BLaER1 (cell line): Measurements from ENCODE around the gene LAMA2.

ENCODE experiments used
- H3K27ac ChIP-seq: shearing (Covaris generic); formaldehyde crosslinking; 2 replicates; pipeline ENCODE4 v1.8.1; 2022
- H3K27me3 ChIP-seq: shearing (Covaris generic); formaldehyde crosslinking; 2 replicates; pipeline ENCODE4 v1.8.1; 2022
- H3K36me3 ChIP-seq: shearing (Covaris generic); formaldehyde crosslinking; 2 replicates; pipeline ENCODE4 v1.8.1; 2022
- H3K4me1 ChIP-seq: shearing (Covaris generic); formaldehyde crosslinking; 2 replicates; pipeline ENCODE4 v1.8.1; 2022
- H3K4me2 ChIP-seq: shearing (Covaris generic); formaldehyde crosslinking; 2 replicates; pipeline ENCODE4 v1.8.1; 2022
- H3K4me3 ChIP-seq: shearing (Covaris generic); formaldehyde crosslinking; 2 replicates; pipeline ENCODE4 v1.8.1; 2022
- H3K9ac ChIP-seq: shearing (Covaris generic); formaldehyde crosslinking; 2 replicates; pipeline ENCODE4 v1.8.1; 2022
- H3K9me3 ChIP-seq: shearing (Covaris generic); formaldehyde crosslinking; 2 replicates; pipeline ENCODE4 v1.8.1; 2022
- H4K20me1 ChIP-seq: shearing (Covaris generic); formaldehyde crosslinking; 2 replicates; pipeline ENCODE4 v1.8.1; 2022
- Cebpa-rat ChIP-seq: shearing (Covaris generic); IDR thresholded peaks from 2 replicates; pipeline ENCODE4 v1.8.1; 2022

The LAMA2 gene

DNA sequence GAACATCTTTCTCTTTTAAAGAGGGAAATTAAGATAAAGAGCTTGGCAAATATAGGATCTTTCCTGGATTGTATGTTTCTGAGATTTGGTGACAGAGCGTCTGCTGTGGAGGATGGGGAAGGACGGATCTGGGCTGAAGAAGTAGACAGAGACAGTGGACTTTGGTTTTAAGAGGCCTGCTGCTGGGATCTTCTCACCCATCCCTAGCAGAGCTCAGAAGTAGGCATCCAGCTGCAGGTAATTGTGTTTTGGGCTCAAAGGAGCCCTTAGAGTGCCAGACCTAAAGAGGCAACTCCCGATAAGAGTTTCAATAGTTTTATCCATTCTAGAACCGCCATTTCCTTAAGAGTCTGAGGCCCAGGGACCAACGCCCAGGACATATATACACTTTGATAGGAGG lies 20.8 kb downstream of the LAMA2 start:
- no peaks in the 10 kb centered on the region for H3K27me3 ChIP-seq
- no peaks in the 10 kb centered on the region for H4K20me1 ChIP-seq
- H3K9ac ChIP-seq: no peak overlapping the region
- no peaks in the 10 kb centered on the region for H3K9me3 ChIP-seq
- no peak overlapping the region for H3K4me3 ChIP-seq
- H3K4me1 ChIP-seq: no peaks in the 10 kb centered on the region
- TF ChIP-seq Cebpa-rat: no peak
- no peak overlapping the region for H3K4me2 ChIP-seq
- no peak overlapping the region for H3K27ac ChIP-seq
- H3K36me3 ChIP-seq: no peaks in the 10 kb centered on the region

DNA sequence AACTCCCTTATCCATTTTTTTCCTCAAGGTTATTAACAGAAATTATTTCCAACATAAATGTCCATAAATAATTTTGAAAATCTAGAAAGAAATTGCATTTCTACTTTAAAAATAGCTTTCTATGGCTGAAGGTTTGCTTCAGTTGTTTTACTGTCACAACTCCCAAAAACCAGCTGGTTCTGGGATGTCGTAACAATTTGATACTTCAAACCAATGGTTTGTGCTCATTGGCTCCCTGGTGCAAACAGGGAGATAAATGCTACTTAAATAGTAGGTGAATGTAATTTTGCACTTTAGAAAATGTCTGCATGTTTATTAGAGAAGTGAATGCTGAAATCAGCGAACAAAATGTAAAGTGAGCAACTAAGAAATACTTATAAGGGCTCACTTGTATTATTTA lies 31.1 kb downstream of the LAMA2 start:
- no peaks in the 10 kb centered on the region for H3K9me3 ChIP-seq
- no peaks in the 10 kb centered on the region for H4K20me1 ChIP-seq
- no peak overlapping the region for H3K9ac ChIP-seq
- H3K36me3 ChIP-seq: no peaks in the 10 kb centered on the region
- no peaks in the 10 kb centered on the region for H3K4me1 ChIP-seq
- no peak for TF ChIP-seq Cebpa-rat
- H3K4me2 ChIP-seq: no peak overlapping the region
- no peak overlapping the region for H3K27ac ChIP-seq
- H3K27me3 ChIP-seq: no peaks in the 10 kb centered on the region
- no peak overlapping the region for H3K4me3 ChIP-seq

DNA sequence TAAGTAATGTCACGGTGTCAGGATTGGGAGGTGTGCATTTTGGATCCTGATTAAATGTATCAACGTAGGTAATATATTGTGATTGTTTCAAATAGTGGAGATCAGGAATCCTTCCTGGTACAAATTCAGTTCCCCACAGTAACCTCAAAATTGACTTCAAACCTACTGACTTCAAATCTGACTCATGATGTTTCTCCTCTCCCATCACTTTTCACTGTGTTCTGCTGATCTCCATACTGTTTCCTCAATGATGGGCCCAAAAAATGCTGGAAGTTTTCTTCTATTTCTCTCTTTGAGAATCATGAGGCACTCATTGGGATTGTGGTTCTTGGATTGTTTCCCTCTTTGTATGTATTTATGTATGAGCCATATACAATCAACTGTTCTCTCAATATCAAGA lies 35.9 kb downstream of the LAMA2 start:
- TF ChIP-seq Cebpa-rat: no peak
- no peaks in the 10 kb centered on the region for H3K4me1 ChIP-seq
- H4K20me1 ChIP-seq: no peaks in the 10 kb centered on the region
- H3K36me3 ChIP-seq: no peaks in the 10 kb centered on the region
- H3K27me3 ChIP-seq: no peaks in the 10 kb centered on the region
- H3K4me2 ChIP-seq: no peak overlapping the region
- H3K4me3 ChIP-seq: no peak overlapping the region
- H3K27ac ChIP-seq: no peak overlapping the region
- no peaks in the 10 kb centered on the region for H3K9me3 ChIP-seq
- H3K9ac ChIP-seq: no peak overlapping the region

DNA sequence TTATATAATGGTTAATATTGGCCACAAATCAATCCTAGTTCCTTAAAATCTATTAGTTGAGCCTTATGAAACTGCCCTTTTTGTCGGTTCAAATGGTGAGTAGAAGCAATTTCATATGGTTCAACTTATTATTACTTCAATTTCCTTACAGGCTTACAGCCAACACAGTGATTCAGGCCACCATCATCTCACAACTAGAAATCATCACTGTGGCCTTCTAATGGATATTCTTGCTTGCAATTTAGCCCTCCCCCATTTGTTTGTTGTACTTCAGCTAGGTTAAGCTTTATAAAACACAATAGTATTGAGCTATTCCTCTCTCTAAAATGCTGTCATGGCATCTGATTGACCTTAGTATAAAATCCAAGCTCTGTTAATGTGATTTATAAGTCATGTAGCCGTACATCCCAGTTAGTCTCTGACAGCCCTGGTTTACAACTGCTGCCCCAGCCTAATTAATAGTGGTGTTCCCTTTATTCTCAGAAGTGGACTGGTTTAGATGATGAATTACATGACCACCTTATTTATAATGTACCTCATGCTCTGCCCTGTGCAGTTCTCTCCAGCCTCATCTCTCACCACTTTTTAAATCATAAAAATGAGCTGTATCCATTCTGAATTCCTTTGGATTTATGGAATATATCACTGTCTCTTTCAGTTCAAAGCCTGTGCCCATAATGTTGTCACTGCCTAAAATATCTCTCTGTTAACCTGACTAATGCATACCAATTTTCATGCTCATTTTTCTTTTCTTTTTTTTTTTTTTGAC lies 36.7 kb downstream of the LAMA2 start:
- H4K20me1 ChIP-seq: no peaks in the 10 kb centered on the region
- no peak overlapping the region for H3K27ac ChIP-seq
- H3K4me2 ChIP-seq: no peak overlapping the region
- H3K9ac ChIP-seq: no peak overlapping the region
- H3K9me3 ChIP-seq: no peaks in the 10 kb centered on the region
- no peaks in the 10 kb centered on the region for H3K27me3 ChIP-seq
- no peaks in the 10 kb centered on the region for H3K36me3 ChIP-seq
- TF ChIP-seq Cebpa-rat: no peak
- no peaks in the 10 kb centered on the region for H3K4me1 ChIP-seq
- H3K4me3 ChIP-seq: no peak overlapping the region

DNA sequence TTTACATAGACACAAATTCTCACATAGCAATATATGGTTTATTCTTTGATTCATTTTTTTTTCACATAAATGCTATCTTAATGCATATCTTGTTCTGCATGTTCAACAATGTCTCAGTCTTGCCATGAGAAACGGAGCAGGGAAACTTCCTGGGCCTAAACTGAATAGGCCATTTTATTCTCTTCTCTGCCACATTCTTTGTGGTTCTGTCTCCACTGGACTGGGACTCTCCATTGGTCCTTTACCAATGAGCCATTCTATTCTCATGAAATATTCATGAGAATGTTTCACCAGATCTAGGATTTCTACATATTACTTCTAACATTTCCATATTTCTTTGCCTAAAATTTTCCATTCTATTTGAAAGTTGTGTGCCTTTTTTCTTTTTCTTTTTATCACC lies 42.8 kb downstream of the LAMA2 start:
- H3K9me3 ChIP-seq: no peaks in the 10 kb centered on the region
- H3K27me3 ChIP-seq: no peaks in the 10 kb centered on the region
- H4K20me1 ChIP-seq: no peaks in the 10 kb centered on the region
- H3K36me3 ChIP-seq: no peaks in the 10 kb centered on the region
- no peak overlapping the region for H3K4me2 ChIP-seq
- no peaks in the 10 kb centered on the region for H3K4me1 ChIP-seq
- H3K4me3 ChIP-seq: no peak overlapping the region
- TF ChIP-seq Cebpa-rat: no peak
- H3K27ac ChIP-seq: no peak overlapping the region
- no peak overlapping the region for H3K9ac ChIP-seq

DNA sequence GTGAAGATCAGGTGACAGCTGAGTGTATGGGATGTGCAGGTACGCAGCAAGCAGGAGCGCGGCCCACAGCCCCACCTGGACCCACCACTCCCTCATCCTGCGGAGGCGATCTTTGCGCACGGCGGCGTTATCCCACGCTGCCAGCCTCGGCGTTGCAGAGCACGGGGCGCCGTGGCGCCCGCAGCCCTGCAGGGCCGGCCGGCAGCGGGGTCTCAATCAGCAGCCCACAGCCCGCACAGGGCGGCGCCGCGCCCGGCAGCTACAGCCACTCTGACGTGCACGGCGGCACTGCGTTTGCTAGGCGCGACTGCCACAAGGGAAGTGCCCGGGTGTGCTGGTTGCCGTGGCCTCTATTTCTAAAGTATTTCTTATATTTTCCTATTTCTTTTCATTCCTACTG lies 46.9 kb downstream of the LAMA2 start:
- Histone ChIP-seq H3K36me3 (no peaks in the 10 kb centered on the region), H3K9me3 (no peaks in the 10 kb centered on the region), H4K20me1 (no peaks in the 10 kb centered on the region), H3K4me1 (no peaks in the 10 kb centered on the region), H3K27me3 (no peaks in the 10 kb centered on the region), H3K4me2 (no peak overlapping the region), H3K27ac (no peak overlapping the region), H3K4me3 (no peak overlapping the region), H3K9ac (no peak overlapping the region)
- no peak for TF ChIP-seq Cebpa-rat

DNA sequence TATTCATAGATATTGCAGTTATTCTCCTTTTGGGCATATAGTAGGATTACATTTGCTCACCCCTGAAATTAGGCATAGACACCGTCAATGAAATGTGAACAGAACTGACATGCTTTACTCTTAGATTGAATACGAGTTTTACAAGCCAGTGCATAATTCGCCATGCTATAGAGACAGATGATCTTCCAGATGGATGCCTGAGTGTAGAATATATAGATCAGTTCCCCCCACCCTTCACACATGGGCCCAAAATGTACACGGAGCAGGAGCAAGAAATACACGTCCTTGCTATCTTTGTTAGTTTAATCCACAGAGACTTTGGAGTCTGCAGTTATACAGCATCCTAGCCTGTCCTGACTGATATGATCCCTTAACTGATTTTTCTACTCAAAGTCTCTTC lies 47.4 kb downstream of the LAMA2 start:
- H3K36me3 ChIP-seq: no peaks in the 10 kb centered on the region
- no peaks in the 10 kb centered on the region for H3K27me3 ChIP-seq
- no peak overlapping the region for H3K4me3 ChIP-seq
- H3K9me3 ChIP-seq: no peaks in the 10 kb centered on the region
- no peak overlapping the region for H3K9ac ChIP-seq
- H3K27ac ChIP-seq: no peak overlapping the region
- no peak overlapping the region for H3K4me2 ChIP-seq
- no peaks in the 10 kb centered on the region for H3K4me1 ChIP-seq
- TF ChIP-seq Cebpa-rat: no peak
- no peaks in the 10 kb centered on the region for H4K20me1 ChIP-seq

DNA sequence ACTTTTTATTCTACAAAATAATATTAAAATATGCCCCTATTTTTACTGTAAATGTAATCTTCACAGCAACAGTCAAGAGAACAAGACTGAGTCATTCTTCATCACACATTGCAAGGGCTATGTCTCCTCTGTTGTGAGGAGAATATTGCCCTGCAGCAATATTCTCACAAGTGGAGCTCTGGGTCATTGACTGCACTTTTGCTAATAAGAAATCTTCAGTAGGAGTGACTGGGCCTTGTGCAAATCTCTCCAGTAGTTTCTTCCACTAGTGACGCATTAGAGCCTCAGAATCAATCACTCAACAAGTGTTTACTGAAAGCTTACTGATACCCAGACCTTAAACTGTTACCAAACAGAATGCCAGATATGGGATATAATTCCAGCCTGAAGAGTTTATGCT lies 49.1 kb downstream of the LAMA2 start:
- Histone ChIP-seq H4K20me1 (no peaks in the 10 kb centered on the region), H3K4me3 (no peak overlapping the region), H3K27me3 (no peaks in the 10 kb centered on the region), H3K9me3 (no peaks in the 10 kb centered on the region), H3K36me3 (no peaks in the 10 kb centered on the region), H3K9ac (no peak overlapping the region), H3K4me2 (no peak overlapping the region), H3K4me1 (no peaks in the 10 kb centered on the region), H3K27ac (no peak overlapping the region)
- no peak for TF ChIP-seq Cebpa-rat

DNA sequence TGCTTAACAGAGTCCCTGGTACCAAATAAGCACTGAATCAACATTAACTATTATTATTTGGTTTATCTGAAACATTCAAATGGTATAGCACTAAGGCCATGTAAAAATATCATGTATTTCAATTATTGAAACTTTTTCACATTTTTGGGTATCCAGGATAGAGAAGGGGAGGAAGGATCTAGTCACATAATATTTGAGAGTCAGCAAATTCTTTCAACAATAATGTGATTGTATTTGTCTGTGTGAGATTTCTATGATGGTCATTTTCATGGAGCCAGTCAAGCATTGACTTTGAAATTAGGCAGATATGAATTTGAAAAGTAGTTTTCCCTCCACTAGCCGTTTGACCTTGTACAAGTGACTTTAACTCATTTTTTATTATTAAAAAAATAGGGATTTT lies 67.9 kb downstream of the LAMA2 start:
- Histone ChIP-seq H3K36me3 (no peaks in the 10 kb centered on the region), H3K4me2 (no peak overlapping the region), H3K4me3 (no peak overlapping the region), H3K9me3 (no peaks in the 10 kb centered on the region), H3K27me3 (no peaks in the 10 kb centered on the region), H3K4me1 (no peaks in the 10 kb centered on the region), H4K20me1 (no peaks in the 10 kb centered on the region), H3K27ac (no peak overlapping the region), H3K9ac (no peak overlapping the region)
- TF ChIP-seq Cebpa-rat: no peak

DNA sequence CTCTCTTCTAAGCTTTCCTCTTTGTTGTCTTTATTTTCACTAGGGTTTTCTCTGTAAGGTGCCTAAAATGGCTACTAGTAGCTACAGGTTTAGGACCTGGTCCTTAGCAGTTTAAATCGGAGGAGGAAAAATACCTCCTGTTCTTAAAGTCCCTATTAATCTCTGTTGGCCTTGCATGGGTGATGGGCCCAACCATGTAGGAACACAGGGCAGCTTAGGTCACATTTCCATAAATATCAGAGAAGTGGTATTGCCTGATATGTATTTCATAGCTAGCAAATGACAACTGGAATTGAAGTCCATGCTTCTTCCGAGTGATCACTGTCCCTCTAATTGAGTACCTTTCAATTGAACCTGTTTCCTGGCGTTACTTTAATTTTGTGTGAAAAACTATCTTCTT lies 70.0 kb downstream of the LAMA2 start:
- H3K4me3 ChIP-seq: no peak overlapping the region
- H4K20me1 ChIP-seq: no peaks in the 10 kb centered on the region
- no peak for TF ChIP-seq Cebpa-rat
- H3K27me3 ChIP-seq: no peaks in the 10 kb centered on the region
- H3K9me3 ChIP-seq: no peaks in the 10 kb centered on the region
- H3K9ac ChIP-seq: no peak overlapping the region
- H3K36me3 ChIP-seq: no peaks in the 10 kb centered on the region
- no peak overlapping the region for H3K27ac ChIP-seq
- no peaks in the 10 kb centered on the region for H3K4me1 ChIP-seq
- no peak overlapping the region for H3K4me2 ChIP-seq
